8988T (cell line): ENCODE measurements around the gene FHOD3.
"Not testable (repeated sequence)": the region's sequence is repeated elsewhere in the genome, so short reads cannot be mapped to it uniquely, and the experiment has no call there.

ENCODE experiments used
- DNase-seq: peaks from one replicate; pipeline ENCODE4 v3.0.0; 2011

FHOD3 gene

GRCh38 chr18:36680042-36680441 is 382.5 kb downstream of the FHOD3 start:
- no peak for DNase-seq

DNA sequence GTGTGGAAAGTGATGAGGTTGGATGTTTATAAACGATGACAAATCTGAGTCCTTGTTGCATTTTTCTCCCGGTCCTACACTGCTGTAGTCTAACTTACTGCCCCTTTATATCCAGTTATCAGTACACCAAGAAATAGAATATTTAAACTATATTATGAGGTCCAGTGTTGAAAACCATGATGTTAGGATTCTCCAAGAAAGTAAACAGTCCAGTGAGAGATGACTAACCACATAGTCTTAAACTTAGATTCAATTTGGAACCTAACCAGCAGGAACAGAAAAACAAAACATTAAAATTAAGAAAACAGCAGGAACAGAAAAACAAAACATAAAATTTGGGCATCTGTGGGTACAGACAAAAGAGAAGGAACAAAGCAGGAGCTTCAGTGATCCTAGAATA is 388.1 kb downstream of the FHOD3 start:
- DNase-seq, result no peak

DNA sequence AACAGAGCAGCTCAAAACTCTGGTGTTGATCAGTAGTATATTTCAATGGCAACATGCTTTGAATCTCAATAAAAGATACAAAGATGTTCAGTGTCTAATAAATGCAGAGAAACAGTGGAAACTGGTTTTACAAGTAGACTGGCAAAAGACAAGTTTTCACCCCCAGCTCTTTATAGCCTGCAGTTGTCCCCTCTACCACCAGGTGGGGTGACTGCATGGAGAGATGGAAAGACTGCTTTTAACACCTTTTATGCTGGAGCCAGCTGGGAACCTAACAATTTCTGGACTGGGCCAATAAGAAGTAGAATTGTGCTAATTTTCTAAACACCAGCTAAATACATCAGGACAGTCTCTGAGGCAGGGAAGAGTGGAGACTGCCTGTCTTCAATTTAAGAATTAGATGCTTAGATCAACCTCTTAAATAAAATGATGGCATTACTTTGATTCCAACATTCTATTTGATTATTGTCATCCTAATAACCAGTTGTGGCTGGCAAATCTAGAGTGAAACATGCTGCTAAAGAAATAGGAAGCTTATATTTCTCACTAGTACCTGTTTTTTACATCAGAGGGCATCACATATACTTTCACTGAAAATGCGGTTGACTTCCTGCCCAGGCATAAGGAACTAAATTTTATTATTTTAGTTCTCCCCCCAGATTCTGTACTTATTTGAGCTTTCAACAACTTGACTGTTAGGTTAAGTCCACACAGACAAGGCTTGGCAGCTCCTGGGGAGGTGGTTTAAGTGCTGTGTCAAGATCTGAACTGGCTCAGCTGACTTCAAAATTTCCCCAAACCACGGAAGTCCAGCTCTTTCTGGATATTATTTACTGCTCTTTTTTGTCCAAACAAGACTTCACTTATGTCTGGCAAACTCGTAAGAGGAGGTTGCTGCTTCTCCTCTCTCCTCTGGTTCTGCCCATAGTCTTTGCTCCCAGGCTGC is 390.8 kb downstream of the FHOD3 start:
- no peak for DNase-seq

GRCh38 chr18:36692371-36692770 is 394.9 kb downstream of the FHOD3 start:
- DNase-seq, result no peak

DNA sequence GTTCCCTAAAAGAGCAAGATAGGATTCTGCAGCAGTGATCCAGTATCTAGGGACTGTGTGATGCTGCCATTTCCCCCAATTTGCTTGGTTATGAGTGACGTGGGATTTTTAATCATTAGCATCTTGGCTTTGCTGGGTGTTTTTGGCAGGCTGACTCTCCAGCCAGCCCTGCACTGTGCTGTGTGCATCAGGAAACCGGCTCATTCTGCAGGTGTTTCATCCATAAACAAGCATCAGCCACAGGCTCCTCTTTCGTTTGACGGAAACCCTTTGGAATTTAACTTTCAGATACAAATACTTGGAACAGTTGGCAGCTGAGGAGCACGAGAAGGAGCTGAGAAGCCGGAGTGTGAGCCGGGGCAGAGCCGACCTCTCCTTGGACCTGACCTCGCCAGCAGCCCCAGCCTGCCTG is 395.4 kb downstream of the FHOD3 start:
- no peak for DNase-seq

DNA sequence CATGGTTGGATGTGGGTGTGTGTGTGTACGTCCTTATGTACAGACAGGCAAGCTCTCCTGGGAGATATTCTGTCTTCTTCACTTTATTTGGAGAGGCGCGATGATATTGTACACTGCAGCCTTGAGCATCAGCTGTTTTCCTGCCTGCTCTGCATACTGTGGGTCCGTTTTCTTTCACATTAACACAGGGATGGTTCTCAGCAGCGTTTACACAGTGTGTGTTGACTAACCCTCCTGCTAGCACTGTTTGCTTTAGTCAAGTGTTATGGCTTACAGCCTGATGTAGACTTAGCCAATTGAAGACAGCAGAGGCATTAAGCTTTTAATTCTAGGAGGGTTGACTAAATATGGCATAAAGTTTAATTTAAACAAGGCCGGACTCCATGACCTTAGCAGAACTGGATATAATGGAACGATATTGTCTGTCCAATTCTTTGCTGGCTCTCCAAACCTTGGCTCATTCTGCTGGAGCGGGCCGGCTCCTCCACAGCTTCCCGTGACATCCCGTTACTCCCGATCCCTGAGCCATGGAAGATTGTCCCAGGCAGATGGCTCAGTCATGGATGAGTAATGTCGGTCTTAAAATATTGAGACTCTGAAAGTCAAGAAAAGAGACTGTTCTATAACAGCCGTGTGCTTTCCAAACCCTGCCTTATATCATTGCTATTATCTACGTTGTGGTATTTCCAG is 396.6 kb downstream of the FHOD3 start:
- no peak for DNase-seq

DNA sequence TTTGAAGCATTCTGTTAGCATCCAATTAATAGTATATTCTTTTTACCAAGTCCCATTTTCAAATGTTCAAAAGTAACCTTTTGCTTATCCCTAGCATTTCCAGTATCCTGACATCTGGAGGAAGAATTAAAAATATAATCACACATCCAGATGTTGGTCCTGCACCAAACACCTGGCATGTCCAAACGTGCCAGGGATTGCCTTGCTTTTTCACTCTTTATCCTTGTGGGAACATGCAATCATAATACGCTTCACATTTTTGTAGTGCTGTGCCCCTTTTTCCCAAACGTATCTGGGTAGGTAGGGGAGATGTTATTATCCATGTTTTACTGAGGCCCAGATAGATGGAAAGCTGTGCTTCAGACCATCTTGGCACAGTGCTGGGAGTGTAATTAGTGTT is 398.3 kb downstream of the FHOD3 start:
- DNase-seq, result no peak

- no peak for DNase-seq
Measured at GRCh38 chr18:36697905-36698304, 400.4 kb downstream of the FHOD3 start.

DNA sequence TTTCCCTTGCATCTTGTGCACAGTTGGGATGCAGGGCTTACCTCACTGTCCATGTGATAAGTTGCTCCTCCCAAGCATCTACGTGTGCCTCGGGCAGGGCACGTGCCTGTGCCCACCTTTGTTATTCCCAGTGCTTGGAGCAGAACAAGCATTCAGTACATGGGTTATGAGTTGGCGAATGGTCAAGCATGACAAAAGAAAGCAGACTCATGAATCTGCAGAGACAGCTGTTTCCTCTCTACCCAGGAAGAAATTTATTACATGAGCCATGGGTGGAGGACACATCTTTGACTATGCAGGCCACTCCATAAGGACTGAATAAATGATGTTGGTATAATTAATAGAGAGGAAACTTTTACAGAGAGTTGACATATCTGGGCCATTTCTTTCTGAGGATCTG is 403.4 kb downstream of the FHOD3 start:
- no peak for DNase-seq

DNA sequence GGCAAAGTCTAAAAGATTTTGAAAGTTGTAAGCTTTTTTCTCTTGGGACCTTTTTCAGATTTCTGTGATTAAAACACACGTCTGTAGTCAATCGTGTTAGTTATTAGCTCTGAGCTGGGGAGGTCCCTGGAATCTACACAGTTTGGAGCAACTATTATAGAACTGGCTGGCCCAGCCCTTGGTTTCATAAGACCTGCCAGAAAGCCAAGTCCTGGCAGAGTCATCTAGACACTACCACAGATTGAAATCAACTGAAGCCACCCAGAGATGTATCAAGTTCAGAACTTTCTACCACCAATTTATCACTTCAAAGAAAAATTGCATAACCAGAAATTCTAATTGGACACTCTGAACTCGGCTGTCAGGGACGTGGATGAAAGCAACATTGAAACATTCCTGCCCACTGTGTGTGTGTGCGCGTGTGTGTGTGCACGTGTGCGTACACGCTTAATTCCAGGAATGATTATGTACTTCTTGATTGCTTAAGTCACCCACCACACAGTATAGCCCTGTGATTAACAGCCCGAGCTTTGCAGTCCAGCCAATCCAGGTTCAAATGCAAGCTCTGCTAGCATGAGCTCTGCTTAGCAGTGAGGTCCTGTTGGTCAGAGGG is 405.0 kb downstream of the FHOD3 start:
- DNase-seq, result no peak

DNA sequence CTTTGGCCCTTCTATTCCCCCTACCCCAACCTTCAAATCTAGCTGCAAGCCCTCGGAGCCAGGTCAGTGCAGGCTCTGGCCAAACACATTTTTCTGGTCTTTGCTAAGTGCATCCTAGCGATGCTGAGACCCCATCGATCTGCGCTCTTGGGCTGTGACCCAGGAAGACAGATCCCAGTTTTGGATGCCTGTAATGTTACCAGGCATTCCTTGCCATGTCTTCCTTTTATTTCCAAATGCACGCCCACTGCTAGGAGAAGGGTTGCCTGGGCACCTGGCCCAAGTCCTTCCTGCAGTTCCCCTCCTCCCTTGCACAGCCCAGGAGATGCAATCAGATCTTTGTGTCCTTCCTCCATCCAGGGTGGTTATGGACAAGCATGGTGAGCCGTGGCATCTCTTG is 406.6 kb downstream of the FHOD3 start:
- DNase-seq, result no peak

DNA sequence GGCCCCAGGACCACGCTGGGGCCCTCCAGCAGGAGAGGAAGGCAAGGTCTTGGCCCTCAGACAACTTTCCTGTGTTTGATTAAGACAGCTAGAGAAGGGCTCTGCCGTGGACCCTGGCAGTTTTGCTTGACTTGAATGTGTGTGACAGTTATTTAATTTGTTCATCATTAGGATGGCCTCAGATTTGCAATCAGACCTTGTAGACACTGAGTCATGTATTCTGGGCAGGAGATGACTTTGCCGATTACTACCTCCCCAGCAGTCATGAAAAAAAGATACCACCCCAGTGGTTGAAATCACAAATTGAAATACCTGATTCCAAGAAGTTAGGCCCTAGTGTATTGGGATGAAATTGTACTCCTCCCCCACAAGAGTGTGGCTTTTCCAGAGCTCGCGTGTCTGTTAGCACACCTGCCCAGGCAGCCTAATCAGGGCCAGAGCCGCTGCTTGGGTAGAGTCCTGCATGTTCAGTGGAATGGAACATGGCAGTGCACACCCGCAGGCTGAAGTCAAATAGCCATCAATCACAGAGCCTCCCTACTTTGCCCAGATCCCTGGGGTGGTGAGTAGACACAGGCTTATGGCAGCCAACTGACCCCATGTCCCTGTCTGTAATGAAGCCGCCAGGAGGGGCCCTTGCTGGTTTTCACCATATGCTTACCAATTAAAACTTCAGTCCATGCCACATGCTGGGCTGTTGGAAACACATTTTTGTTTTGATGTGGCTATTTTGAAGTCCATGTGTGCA is 408.8 kb downstream of the FHOD3 start:
- no peak for DNase-seq

DNA sequence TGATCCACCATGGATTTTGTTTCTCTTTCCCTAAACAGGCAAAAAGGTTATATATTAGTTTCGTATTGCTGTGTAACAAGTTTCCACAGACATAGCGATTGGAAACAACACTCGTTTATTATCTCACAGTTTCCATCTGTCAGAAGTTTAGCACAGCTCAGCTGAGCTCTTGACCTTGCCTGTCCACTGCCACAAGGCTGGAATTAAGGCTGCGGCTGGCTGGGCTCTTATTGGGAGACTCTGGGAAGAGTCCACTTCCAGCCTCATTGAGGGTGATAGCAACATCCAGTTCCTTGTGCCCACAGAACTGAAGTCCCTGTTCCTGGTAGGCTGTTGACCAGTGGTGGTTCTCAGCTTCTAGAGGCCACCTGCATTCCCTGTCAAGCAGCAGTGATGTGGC is 410.9 kb downstream of the FHOD3 start:
- no peak for DNase-seq

DNA sequence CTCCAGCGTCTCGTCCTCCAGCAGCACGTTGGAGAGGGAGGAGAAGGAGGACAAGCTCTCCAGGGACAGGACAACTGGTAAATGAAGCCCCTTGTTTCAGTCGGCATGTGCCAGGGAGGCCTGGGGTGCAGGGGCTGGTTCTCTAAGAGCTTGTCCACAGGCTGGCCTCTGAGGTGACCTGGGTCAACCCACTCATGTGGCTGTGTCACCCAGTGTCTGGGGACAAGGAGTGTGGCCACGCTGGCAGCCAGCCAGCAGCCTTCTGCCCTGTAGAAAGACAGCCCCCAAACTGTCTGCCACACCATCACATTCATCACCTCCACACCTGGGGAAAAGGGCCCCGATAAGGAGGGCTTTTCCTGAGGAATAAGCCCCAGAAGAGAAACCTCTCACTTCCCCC is 411.8 kb downstream of the FHOD3 start:
- no peak for DNase-seq

DNA sequence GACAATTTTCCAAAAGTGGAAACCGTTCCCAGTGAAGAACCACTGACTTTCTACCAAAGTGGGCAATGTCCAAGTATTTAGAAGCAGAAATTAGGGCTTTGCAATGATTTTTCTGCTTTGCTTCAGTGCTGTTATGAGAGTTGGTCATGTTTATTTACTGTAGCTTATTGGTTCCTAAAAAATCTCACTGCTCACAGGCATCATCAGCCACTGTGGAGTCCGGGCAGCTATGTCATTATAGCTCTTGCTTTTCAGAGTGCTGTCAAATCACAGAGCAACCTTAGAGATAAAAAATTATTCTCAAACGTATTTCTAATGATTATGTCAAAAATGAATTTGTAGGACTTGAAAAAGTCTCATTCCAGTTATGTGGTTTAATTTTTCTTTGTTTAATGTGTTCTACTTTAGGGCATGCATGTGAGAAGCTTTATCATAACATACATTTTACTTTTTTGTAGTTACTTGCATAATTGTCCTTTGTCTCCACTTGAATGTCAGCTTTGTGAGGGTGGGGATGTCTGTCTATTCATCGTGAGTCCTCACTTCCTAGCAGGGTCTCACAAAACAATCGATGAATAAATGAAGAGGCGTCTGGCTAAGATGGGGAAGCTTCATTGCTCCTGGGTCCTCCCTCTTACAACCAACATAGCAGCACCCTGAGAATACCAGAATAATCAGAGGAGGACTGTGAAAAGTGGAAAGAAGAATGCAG is 413.7 kb downstream of the FHOD3 start:
- DNase-seq, result no peak

DNA sequence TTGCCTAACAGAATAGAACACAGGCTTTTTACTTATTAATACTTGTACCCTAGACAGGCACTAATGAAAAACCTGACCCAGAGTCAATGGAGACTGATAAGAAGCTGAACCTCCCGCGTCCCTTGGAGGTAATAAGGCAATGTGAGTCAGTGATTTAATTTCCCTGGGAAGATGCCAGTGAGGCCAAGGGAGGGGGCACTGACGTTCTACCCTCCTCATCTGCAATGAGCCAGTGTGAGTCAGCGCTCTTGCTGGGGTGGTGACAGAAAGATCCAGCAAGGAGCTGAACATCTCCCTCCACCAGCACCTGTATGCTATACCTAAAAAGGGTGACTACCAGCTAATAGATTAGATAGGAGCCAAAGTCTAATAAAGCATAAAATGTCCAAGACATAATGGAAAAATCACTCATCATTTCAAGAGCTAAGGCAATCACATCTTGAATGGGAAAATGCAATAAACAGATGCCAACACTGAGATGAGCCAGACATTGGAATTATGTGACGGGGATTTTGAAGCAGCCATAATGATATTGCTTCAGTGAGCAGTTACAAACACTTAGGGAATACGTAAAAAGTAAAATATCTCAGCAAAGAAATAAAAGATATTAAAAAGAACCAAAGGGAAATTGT is 414.4 kb downstream of the FHOD3 start:
- no peak for DNase-seq

- DNase-seq, result no peak
Measured at GRCh38 chr18:36714476-36714875, 417.0 kb downstream of the FHOD3 start.

DNA sequence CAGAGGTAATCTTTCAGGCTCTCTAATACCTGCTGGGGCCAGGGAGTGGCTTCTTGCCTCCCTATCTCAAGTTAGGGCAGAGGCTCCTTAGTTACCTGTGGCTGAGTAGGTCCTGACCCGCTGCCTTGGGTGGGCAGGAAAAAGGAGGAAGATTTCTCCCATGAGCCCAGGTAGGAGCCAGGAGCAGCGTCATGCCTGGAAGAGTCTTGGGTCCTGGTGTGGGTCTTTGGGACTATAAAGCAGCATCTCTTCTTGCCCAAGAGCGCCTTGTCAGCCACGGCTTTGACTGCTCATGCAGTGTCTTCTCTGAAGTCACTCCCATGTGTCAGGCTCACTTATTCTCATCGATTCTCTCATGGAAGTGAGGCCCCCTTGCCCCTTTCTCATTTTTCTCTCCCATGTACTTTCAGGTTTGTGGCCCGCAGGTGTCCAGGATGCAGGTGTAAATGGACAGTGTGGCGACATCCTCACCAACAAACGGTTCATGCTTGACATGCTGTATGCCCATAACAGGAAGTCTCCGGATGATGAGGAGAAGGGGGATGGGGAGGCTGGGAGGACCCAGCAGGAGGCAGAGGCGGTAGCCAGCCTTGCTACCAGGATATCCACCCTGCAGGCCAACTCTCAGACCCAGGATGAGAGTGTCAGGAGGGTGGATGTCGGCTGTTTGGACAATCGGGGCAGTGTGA is 420.1 kb downstream of the FHOD3 start:
- no peak for DNase-seq

- no peak for DNase-seq
Measured at GRCh38 chr18:36718705-36719328, 421.3 kb downstream of the FHOD3 start.

- no peak for DNase-seq
Measured at GRCh38 chr18:36719630-36720029, 422.1 kb downstream of the FHOD3 start.

DNA sequence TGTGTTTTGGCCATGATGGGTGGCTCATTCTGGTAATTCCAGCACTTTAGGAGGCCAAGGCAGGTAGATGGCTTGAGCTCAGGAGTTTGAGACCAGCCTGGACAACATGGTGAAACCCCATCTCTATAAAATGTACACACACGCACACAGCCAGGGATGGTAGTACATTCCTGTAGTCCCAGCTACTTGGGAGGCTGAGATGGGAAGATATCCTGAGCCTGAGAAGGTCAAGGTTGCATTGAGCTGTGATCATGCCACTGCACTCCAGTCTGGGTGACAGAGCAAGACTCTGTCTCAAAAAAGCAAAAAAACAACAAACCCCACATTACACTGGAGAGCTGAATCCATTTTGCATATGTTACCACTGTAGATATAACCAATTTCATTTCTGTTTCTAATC is 423.8 kb downstream of the FHOD3 start:
- not testable (repeated sequence) for DNase-seq
